Measurements from ENCODE around the gene PINLYP. TPM values are rescaled to one million over a fixed set of nuclear protein-coding genes. Genes with fewer than 3 reads are reported as not detected.
A peak's percentile ranks its signal among the peaks of the same experiment; 100 is the strongest.

The PINLYP gene
- total RNA-seq, 1 donor from 2014 or later: 2.2 TPM

- Histone ChIP-seq H3K4me3 (peak overlapping the region; percentile 73 to 75), H3K36me3 (peaks cover 0 to under 1% of the 10 kb centered on the region in 2 donors), H3K4me1 (peaks cover 0 to 22% of the 10 kb centered on the region in 2 donors), H3K9me3 (no peaks in the 10 kb centered on the region), H3K27ac (peak overlapping the region; percentile 84 to 92), H3K27me3 (no peaks in the 10 kb centered on the region)
- TF ChIP-seq, protein P1, sequence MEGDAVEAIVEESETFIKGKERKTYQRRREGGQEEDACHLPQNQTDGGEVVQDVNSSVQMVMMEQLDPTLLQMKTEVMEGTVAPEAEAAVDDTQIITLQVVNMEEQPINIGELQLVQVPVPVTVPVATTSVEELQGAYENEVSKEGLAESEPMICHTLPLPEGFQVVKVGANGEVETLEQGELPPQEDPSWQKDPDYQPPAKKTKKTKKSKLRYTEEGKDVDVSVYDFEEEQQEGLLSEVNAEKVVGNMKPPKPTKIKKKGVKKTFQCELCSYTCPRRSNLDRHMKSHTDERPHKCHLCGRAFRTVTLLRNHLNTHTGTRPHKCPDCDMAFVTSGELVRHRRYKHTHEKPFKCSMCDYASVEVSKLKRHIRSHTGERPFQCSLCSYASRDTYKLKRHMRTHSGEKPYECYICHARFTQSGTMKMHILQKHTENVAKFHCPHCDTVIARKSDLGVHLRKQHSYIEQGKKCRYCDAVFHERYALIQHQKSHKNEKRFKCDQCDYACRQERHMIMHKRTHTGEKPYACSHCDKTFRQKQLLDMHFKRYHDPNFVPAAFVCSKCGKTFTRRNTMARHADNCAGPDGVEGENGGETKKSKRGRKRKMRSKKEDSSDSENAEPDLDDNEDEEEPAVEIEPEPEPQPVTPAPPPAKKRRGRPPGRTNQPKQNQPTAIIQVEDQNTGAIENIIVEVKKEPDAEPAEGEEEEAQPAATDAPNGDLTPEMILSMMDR (IDR thresholded peaks at IDR 0.05): no peak
- DNase-seq (ENCODE audit: low spot score in 2 of 2): peak in 1 of 2 donors; percentile 79
- intact Hi-C loops (cut with DNase I): loop anchor here (5.0 kb wide), 1 partner anchor 770 kb away; no protein-coding TSS in a partner anchor
These were observed 43.0 kb upstream of the PINLYP start for GRCh38 chr19:43532571-43532961.

GRCh38 chr19:43532962-43533545 lies 42.5 kb upstream of the PINLYP start, which contains the start of gene ZNF575:
TSS of gene ZNF575 (plus strand) at chr19:43533188. CDS start at chr19:43534423, 1,235 bp downstream.
- H3K4me3 ChIP-seq: peak within 1 kb of the TSS; percentile 73 to 75
- H3K27me3 ChIP-seq: no peaks in the 10 kb centered on the region
- H3K27ac ChIP-seq: peak within 1 kb of the TSS; percentile 84 to 92
- TF ChIP-seq, protein P1 (IDR thresholded peaks at IDR 0.05): peak in 1 of 3 experiments; percentile 4
- H3K9me3 ChIP-seq: no peaks in the 10 kb centered on the region
- peaks cover 0 to 5% of the 10 kb centered on the region in 2 donors for H3K36me3 ChIP-seq
- peaks cover 0 to 22% of the 10 kb centered on the region in 2 donors for H3K4me1 ChIP-seq
- peak; percentile 61 to 94 for DNase-seq (ENCODE audit: low spot score in 2 of 2)
- intact Hi-C loops (cut with DNase I): loop anchor here (1.0 to 5.0 kb wide), 4 partner anchors 29 to 769 kb away; partner anchors contain the start of genes PHLDB3 and SMG9

DNA sequence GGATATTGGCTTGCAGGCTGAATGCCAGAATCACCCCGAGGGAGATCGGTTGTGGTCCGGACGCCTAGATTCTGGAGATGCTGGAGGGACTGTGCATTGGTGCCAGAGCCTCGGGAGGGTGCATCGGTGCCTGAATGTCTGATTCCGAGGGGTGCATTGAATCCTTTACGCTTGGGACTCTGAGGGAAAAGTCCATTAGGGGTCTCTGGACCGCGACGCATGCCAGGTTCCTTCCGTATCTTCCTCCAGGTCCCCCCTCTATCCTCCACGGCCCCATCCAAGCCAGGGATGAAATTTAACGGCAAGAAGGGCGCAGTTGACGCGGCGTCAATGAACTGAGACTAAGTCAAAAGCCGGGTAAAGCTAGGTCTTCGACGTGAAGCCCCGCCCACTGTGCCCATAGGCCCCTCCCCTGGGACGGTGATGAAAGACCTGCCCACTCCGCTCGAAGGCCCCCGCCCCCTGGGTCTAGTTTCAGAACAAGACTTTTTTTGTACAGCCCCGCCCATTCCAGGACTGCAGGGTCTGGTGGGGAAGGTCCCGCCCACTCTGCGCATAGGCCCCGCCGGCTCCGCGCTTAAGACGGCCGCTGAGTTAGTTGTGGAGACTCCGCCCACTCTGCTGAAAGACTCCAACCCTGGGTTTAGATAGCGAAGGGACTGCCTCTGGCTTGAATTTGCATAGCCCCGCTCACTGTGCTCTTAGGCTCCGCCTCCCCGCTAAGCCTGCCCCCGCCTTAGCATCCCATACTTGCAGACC lies 41.9 kb upstream of the PINLYP start:
- intact Hi-C loops (cut with DNase I): loop anchor here (1.0 to 5.0 kb wide), 6 partner anchors 29 to 769 kb away; partner anchors contain the start of genes IRGQ, PHLDB3, PINLYP and SMG9
- Histone ChIP-seq H3K27ac (peak overlapping the region; percentile 84 to 92), H3K9me3 (peaks cover 0 to 4% of the 10 kb centered on the region in 2 donors), H3K4me3 (peak overlapping the region; percentile 73 to 75), H3K27me3 (no peaks in the 10 kb centered on the region), H3K4me1 (peaks cover 0 to 22% of the 10 kb centered on the region in 2 donors), H3K36me3 (peaks cover 4 to 12% of the 10 kb centered on the region in 2 donors)
- TF ChIP-seq, protein P1 (IDR thresholded peaks at IDR 0.05): no peak
- peak; percentile 99 to 100 for DNase-seq (ENCODE audit: low spot score in 2 of 2)

DNA sequence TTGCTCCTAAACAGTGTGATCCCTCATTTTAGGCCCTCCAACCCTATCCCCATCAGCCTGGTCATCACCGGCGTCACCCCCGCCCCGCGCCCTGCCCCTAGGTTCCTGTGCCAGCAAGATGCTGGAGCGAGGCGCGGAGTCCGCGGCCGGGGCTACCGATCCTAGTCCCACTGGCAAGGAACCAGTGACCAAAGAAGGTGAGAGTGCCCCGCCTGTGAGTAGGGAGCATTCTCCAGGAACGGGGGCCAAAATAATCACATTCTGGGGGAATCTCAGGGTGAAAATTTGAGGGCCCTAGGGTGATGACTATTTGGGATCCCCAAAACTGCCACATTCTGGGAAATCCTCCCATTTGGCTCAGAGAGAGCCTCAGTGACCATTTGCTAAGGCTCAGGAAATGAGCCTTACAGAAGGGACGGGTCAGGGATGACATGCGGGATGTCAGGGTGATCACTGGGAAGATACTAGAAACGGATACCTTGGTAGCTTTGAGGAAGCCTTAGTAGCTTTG lies 41.2 kb upstream of the PINLYP start:
- Histone ChIP-seq H3K27me3 (no peaks in the 10 kb centered on the region), H3K4me3 (peak overlapping the region; percentile 73 to 75), H3K36me3 (peaks cover 10 to 18% of the 10 kb centered on the region in 2 donors), H3K27ac (peak overlapping the region; percentile 84 to 92), H3K9me3 (peaks cover 0 to 10% of the 10 kb centered on the region in 2 donors), H3K4me1 (peaks cover 0 to 22% of the 10 kb centered on the region in 2 donors)
- intact Hi-C loops (cut with DNase I): loop anchor here (1.0 to 5.0 kb wide), 3 partner anchors 41 to 768 kb away; partner anchors contain the start of genes IRGQ, PINLYP, XRCC1 and ZNF576
- no peak for DNase-seq (ENCODE audit: low spot score in 2 of 2)
- TF ChIP-seq, protein P1 (IDR thresholded peaks at IDR 0.05): no peak

All from ascending aorta (tissue), 2 donors.